Stimulated activated CD8-positive, alpha-beta memory T cell treated with anti-CD3 and anti-CD28 coated beads, Interleukin-12 subunit alpha, Interleukin-12 subunit beta, amount 100 ng/mL, for 1 hour (primary cell): ENCODE data around the gene C15orf39.
"Not testable (repeated sequence)": the region's sequence is repeated elsewhere in the genome, so short reads cannot be mapped to it uniquely, and the experiment has no call there.

ENCODE experiments used
- DNase-seq: peaks from one replicate; pipeline ENCODE4 v3.0.0-alpha.2; 2020; ENCODE audit warnings: low read depth

Gene C15orf39

DNA sequence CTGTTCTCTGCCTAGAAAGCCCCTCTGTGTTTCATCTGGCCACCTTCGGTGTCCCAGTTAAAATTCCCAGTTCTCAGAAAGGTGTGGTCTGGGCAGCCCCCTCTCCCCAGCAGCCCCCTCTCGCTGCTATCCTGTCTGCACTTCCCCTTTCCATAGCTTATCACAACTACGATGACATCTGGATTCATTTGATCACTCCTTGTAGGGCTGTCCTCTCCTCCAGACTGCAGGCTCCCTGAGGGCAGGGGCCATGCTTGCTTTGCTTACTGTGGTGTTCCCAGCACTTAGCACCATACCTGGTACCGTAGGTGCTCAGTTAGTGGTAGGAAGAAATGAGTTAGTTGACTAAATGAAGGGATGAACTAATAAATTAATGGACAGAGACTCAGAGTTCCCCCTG lies 30.2 kb downstream of the C15orf39 start:
- DNase-seq = no peak

DNA sequence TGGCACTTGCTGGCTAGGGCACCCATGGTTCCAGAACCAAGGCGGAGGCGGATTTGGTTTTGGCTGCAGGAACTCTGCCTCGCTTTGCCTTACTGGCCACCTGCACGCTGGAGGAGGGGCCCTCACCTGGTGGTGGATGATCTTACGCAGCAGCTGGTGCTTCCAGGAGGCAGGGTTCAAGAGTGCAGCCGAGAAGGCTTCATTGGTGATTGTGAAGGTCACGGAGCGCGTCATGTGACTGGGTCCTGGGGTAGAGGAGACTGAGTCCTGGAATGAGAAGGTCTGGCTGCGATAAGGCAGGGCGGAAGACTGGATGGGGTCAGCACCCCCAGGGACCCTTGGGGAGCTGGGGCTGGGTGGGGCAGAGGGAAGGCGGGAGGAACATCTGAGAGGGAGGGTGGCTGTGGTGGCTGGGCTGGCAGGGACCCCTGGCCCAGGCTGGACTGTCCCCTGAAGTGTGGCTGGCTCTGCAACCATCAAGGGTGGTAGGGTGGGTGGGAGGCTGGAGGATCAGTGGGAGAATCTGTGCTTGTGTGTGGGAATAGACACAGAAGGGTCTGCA lies 30.7 kb downstream of the C15orf39 start:
- DNase-seq = no peak

DNA sequence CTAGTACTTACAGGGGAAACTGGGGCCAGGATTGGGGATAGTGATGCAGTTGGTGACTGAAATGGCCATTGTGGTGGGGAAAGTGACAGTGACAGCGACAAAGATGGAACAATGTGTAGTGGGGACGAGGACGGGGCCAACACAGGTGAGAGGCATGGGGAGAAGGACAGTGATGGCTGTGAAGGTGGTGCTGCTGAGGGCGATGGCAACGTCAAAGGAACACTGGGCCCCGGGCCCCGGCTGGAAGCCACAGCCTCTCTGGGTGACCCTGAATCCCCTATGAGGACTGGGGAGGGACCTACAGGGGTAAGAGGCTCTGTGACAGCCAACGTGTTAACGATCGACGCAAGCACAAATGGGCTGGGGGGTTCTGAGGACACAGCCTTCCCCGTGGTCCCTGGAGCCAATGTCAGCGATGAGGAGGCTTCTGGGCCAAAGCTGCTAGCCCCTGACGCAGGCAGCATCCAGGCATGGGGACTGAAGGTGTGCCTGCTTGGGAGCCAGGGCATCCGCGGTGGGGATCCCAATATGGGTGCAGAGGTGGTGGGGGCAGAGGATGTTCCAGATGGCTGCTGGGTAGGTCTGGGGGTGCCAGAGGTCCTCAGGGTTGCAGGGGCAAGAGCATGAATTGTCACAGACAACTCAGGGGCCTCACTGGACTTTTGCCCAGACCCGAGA lies 31.3 kb downstream of the C15orf39 start:
- no peak for DNase-seq

DNA sequence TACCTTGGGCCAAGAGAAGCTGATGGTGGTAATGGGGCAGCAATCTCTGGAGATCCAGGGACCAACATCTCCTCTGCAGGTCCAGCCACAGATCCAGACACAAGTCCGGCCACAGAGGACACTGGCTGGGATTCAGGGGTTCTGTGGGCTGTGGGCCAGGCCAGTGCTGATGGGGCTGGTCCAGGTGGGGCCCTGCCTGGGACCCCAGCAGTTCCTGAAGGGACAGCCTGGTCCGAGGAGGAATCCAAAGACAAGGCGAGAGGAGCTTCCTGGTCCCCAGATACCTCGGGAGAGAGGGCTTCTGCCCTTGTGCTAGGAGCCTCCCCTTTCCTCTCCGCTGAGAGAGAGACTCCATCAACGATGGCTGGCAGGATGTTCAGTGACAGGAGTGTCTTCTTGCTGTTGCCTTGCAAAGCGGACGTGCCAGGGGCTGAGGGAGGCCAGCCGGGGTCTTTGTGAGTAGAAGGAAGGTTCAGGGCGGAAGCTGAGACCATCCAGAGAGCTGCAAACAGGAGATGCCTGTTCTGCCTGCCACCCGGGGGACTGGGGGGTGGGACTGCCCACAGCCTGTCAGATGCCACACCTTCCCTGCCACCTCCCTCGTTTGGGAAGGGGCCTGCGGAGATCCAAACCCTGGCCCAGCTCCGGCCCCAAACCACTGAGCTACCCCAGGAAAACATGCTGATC lies 32.0 kb downstream of the C15orf39 start:
- DNase-seq = no peak

GRCh38 chr15:75234191-75234810 lies 32.6 kb downstream of the C15orf39 start:
- DNase-seq = no peak

DNA sequence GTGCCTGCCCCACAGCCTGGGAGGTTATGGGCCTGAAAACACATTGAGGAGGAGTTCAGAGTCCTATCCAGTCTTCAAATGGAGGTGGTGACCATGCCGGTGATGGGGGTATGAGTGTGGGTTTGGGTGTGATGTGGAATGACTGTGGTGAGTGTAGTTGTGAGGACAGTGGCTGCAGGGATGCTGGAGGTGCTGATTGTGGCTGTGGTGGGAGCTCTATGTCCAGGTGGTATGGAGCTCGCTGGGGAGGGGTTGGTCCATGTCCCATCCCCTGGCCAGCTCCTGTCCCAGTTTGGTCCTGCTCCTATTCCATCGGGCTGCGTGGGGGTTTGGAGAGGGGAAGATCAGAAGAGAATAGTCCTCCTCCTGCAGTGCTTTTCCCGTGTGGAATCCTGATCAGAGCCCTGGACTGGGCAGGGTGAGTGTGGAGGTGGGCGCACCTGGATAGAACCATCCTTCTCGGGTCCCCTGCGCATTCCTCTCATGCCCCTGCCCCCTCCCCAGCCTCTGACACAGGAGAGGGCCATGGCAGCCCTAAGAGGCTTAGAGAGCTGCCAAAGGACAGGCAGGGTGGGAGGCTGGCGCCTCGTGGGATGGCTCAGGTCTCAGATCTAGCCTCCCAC lies 33.5 kb downstream of the C15orf39 start:
- no peak for DNase-seq

- DNase-seq = no peak
These were observed 34.4 kb downstream of the C15orf39 start for GRCh38 chr15:75235760-75236729.

DNA sequence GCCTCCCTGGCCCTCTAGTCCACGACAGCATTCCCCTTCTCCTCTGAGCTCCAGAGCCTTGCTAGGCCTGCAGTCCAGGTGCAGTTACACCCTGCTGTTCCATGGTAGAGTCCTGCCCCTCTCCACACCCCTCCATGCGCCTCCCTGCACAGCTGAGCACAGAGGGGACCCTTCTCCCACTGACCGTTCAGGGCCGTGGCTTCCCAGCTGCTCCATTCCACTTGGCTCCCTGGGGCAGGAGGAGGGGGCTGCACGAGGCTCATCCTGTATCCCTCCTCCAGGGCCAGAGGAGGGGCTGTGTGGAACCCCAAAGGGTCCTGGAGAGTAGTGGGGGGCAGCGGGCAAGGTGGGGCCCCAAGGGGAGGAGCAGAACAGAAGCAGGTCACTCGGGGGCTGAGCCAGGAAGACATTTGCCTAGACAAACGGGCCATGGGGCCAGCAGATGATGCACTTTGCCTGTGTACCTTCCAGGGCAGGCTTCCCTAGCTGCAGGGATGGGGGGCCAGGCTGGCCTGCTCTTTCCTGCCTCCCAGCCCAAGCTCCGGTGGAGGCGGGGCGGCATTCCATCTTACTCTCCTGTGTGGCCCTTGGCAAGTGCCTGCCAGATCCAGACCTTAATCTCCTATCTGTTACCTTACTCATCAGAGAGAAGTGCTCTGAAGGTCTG lies 35.8 kb downstream of the C15orf39 start:
- DNase-seq = no peak

DNA sequence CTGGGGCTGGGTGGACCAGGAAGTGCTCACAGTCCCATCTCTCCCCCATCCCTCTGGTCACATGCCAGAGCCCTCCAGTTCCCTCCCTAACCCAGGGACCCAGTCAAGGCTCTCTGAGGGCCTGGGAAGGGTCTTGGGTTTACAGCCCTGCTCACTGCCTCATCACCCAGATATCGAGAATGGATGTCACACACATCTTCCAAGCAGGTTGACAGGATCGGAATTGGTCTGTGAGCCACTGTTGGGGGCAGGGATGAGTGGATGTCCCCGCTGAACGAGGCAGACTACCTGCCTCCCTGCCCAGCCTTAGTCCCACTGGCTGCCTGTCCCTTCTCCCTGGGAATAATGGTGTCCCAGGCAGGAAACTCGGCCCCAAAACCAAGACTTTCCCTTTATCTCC lies 36.5 kb downstream of the C15orf39 start:
- DNase-seq = no peak

GRCh38 chr15:75245741-75246140 lies 44.1 kb downstream of the C15orf39 start:
- DNase-seq = not testable (repeated sequence)

DNA sequence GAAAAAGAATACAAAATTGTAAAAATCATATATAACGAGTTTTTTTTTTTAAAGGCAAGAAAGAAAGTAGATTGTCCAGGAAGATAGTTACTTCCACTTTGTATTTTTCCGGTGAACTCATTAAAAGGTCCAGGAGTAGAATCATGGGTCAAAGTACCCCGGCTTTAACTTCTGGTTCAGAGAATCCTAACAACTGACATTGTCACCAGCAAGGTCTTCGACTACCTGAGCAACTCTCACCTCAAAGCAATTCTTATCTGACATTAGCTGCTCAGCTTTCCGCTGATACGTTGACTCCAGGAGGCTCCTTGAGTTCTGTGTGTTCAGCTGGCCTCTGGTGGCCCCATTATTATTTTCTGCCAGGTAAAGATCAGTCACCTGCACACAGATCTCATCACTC lies 47.3 kb downstream of the C15orf39 start:
- not testable (repeated sequence) for DNase-seq

GRCh38 chr15:75249726-75250125 lies 48.0 kb downstream of the C15orf39 start:
- DNase-seq = no peak

GRCh38 chr15:75251343-75251742 lies 49.7 kb downstream of the C15orf39 start:
- DNase-seq = not testable (repeated sequence)

DNA sequence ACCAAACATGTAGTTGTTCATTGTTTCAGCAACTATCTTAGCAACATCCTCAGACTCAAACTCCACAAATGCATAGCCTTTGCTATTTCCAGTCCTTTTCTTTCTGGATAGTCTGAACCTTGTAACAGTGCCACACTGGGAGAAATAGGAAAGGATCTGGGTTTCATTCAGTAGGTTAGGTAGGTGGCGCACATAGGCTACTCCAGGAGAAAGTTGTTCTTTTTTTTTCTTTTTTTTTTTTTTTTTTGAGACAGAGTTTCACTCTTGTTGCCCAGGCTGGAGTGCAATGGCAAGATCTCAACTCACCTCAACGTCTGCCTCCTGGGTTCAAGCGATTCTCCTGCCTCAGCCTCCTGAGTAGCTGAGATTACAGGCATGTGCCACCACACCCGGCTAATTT lies 50.6 kb downstream of the C15orf39 start:
- DNase-seq = not testable (repeated sequence)

GRCh38 chr15:75258034-75258433 lies 56.4 kb downstream of the C15orf39 start, which contains the start of gene GOLGA6C:
Gene GOLGA6C, plus strand, starts transcription at chr15:75258334. Its CDS starts 265 bp downstream, at chr15:75258599.
- DNase-seq = not testable (repeated sequence)

DNA sequence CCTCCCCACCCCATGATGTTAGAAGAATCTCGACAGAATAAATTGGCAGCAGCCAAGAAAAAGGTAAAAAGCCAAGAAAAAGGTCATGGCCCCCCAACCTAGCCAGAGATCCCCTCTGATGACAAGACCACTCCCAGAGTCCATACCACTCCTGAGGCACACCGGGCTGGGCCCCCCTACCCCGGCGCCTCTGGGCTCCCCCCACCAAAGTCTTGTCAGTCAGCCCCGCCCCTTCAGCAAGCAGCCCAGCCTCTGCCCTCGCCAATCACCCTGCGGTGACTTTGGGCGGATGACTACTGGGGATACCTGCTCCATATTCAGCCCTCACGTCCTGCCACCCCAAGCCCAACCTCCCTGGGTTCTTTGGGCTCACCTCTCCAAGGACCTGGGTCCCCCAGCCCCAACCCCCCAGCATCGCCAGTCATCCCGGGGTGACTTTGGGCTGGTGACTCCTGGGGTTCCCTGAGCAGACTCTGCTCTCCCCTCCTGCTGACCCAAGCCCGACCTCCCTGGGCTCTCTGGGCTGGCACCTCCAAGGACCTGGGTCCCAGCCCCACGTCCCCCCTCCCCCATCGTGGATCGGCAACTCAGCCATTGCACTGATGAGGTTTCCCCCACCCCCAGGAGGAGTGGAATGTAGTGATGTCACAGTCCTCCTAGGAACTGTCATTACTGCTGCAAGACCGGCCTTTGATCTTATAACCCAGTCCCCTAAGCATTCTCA lies 57.1 kb downstream of the C15orf39 start:
- not testable (repeated sequence) for DNase-seq

- DNase-seq = not testable (repeated sequence)
These were observed 58.2 kb downstream of the C15orf39 start for GRCh38 chr15:75259873-75260272.
